ENCODE data around the gene MFAP3L.

The MFAP3L gene

GRCh38 chr4:169985881-169986280 lies 40.3 kb downstream of the MFAP3L start:
- in situ Hi-C loops (cut with MboI; ENCODE audit: low sequenced_read_pairs, unreplicated experiment) = no loop called here
- DNase-seq (ENCODE audit: low spot score) = no peak
- no peak for TF ChIP-seq CTCF (IDR thresholded peaks at IDR 0.05; ENCODE audit: borderline replicate concordance, control extremely low read depth, extremely low read depth, insufficient read depth, missing control alignments)

DNA sequence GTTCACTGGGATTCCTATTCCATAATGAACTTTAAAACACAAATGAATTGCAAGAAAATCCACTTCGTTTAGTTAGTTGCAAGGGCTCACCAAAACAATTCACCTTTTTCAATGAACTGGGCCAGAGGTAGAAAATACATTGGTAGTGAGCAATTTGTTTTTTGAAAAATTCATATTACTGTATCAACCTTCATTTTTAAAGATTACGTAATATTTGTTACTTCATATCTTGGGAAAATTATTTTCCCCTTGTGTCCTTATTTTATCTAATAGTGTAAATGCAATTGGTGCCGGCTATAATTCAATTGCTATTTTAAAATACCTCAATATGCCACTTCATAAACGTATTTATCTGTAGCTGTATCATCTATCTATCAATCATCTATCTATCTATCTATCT lies 41.5 kb downstream of the MFAP3L start:
- no peak for DNase-seq (ENCODE audit: low spot score)
- no peak for TF ChIP-seq CTCF (IDR thresholded peaks at IDR 0.05; ENCODE audit: borderline replicate concordance, control extremely low read depth, extremely low read depth, insufficient read depth, missing control alignments)
- in situ Hi-C loops (cut with MboI; ENCODE audit: low sequenced_read_pairs, unreplicated experiment) = no loop called here

DNA sequence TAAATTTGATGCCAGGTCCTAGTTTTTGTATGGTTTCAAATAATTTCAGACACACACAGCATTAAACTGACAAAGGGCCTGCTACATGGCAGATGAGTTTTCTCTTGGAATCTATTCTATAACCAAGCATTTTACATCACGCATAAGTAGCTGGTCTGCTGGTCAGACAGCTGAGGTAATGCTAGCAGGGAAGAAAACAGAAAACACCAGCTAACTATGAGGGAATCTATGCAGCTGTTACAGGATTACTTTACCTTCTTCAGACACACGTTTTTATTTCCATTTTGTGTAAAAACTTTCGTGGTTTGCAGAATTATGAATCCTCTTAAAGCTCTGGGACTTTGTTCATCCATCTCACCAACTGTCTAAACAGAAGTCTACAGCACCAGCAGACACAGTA lies 42.0 kb downstream of the MFAP3L start:
- no peak for DNase-seq (ENCODE audit: low spot score)
- no peak for TF ChIP-seq CTCF (IDR thresholded peaks at IDR 0.05; ENCODE audit: borderline replicate concordance, control extremely low read depth, extremely low read depth, insufficient read depth, missing control alignments)
- in situ Hi-C loops (cut with MboI; ENCODE audit: low sequenced_read_pairs, unreplicated experiment) = no loop called here

GRCh38 chr4:169976951-169977350 lies 49.2 kb downstream of the MFAP3L start:
- in situ Hi-C loops (cut with MboI; ENCODE audit: low sequenced_read_pairs, unreplicated experiment) = no loop called here
- no peak for TF ChIP-seq CTCF (IDR thresholded peaks at IDR 0.05; ENCODE audit: borderline replicate concordance, control extremely low read depth, extremely low read depth, insufficient read depth, missing control alignments)
- no peak for DNase-seq (ENCODE audit: low spot score)

- TF ChIP-seq CTCF (IDR thresholded peaks at IDR 0.05; ENCODE audit: borderline replicate concordance, control extremely low read depth, extremely low read depth, insufficient read depth, missing control alignments) = no peak
- DNase-seq (ENCODE audit: low spot score) = no peak
- in situ Hi-C loops (cut with MboI; ENCODE audit: low sequenced_read_pairs, unreplicated experiment) = no loop called here
Measured at GRCh38 chr4:169975838-169976796, 50.1 kb downstream of the MFAP3L start.

DNA sequence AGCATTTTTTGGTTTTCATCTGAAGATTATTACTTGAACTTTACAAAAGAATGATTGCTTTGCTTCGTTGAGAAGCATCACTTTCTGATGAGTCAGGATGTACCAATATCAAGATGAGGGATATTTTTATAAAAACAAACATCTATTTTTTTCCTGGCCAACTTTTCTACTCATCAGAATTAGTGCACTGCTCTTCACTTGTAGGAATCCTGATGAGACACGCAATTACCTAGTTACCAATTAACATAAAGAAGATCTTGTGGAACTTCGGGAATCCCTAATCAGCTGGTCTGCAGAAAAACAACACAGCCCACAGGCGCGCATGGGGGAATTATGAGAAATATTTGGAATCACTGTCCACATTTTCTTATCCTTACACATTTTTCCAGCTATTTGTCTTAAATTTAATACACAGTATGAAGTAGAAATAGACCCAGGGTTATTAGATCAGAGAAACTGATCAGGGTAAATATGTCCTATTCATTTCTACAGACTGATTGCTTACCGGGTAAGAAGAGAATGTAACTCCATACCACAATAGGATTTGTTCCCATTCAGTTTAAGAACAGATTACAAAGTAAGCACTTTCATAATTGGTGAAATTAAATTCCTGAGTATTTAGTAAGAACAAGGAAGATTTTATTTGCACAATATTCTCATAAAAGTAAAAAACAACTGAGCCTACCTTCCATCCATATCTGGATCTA lies 50.9 kb downstream of the MFAP3L start:
- no peak for DNase-seq (ENCODE audit: low spot score)
- in situ Hi-C loops (cut with MboI; ENCODE audit: low sequenced_read_pairs, unreplicated experiment) = no loop called here
- no peak for TF ChIP-seq CTCF (IDR thresholded peaks at IDR 0.05; ENCODE audit: borderline replicate concordance, control extremely low read depth, extremely low read depth, insufficient read depth, missing control alignments)

Measured in GM13976 (cell line).